ENCODE results near the gene NANOG.
"Not testable (repeated sequence)": the region's sequence is repeated elsewhere in the genome, so short reads cannot be mapped to it uniquely, and the experiment has no call there.

DNA sequence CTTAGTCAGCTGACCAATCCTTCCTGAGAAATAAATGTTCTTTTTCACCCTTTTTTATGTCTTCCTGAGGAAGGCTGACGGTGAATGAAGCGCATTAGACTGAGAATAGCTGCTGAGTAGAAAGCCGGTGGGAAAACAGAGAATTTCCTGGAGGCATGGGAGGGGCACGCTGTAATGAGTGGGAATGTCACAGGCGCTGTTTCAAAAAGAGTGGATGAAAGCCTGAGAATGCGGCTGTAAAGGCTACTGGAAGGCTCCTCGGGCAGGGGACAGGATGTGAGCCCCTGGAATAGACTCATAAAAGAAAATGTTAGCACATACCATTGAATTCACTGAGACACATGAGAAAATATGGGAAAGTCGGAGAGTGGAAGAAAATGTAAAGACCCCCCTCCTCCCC, 53.9 kb downstream of the NANOG start:
- TF ChIP-seq, protein P1, sequence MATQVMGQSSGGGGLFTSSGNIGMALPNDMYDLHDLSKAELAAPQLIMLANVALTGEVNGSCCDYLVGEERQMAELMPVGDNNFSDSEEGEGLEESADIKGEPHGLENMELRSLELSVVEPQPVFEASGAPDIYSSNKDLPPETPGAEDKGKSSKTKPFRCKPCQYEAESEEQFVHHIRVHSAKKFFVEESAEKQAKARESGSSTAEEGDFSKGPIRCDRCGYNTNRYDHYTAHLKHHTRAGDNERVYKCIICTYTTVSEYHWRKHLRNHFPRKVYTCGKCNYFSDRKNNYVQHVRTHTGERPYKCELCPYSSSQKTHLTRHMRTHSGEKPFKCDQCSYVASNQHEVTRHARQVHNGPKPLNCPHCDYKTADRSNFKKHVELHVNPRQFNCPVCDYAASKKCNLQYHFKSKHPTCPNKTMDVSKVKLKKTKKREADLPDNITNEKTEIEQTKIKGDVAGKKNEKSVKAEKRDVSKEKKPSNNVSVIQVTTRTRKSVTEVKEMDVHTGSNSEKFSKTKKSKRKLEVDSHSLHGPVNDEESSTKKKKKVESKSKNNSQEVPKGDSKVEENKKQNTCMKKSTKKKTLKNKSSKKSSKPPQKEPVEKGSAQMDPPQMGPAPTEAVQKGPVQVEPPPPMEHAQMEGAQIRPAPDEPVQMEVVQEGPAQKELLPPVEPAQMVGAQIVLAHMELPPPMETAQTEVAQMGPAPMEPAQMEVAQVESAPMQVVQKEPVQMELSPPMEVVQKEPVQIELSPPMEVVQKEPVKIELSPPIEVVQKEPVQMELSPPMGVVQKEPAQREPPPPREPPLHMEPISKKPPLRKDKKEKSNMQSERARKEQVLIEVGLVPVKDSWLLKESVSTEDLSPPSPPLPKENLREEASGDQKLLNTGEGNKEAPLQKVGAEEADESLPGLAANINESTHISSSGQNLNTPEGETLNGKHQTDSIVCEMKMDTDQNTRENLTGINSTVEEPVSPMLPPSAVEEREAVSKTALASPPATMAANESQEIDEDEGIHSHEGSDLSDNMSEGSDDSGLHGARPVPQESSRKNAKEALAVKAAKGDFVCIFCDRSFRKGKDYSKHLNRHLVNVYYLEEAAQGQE (IDR thresholded peaks at IDR 0.05; ENCODE audit: insufficient read depth in 1 of 2, low read depth in 2 of 2, low read length in 1 of 2): not testable (repeated sequence)
- TF ChIP-seq, protein P2, sequence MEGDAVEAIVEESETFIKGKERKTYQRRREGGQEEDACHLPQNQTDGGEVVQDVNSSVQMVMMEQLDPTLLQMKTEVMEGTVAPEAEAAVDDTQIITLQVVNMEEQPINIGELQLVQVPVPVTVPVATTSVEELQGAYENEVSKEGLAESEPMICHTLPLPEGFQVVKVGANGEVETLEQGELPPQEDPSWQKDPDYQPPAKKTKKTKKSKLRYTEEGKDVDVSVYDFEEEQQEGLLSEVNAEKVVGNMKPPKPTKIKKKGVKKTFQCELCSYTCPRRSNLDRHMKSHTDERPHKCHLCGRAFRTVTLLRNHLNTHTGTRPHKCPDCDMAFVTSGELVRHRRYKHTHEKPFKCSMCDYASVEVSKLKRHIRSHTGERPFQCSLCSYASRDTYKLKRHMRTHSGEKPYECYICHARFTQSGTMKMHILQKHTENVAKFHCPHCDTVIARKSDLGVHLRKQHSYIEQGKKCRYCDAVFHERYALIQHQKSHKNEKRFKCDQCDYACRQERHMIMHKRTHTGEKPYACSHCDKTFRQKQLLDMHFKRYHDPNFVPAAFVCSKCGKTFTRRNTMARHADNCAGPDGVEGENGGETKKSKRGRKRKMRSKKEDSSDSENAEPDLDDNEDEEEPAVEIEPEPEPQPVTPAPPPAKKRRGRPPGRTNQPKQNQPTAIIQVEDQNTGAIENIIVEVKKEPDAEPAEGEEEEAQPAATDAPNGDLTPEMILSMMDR (IDR thresholded peaks at IDR 0.05): not testable (repeated sequence)
- TF ChIP-seq POLR2AphosphoS5 (IDR thresholded peaks at IDR 0.05; ENCODE audit: low read depth, low read length); TCF7L2 (IDR thresholded peaks at IDR 0.05; ENCODE audit: low read depth, low read length); SIN3A (IDR thresholded peaks at IDR 0.05; ENCODE audit: borderline replicate concordance, insufficient read depth, low read depth, low read length): not testable (repeated sequence)
